ENCODE measurements around the gene ACAA1.
"Not testable (repeated sequence)": the region's sequence is repeated elsewhere in the genome, so short reads cannot be mapped to it uniquely, and the experiment has no call there.

Gene ACAA1

DNA sequence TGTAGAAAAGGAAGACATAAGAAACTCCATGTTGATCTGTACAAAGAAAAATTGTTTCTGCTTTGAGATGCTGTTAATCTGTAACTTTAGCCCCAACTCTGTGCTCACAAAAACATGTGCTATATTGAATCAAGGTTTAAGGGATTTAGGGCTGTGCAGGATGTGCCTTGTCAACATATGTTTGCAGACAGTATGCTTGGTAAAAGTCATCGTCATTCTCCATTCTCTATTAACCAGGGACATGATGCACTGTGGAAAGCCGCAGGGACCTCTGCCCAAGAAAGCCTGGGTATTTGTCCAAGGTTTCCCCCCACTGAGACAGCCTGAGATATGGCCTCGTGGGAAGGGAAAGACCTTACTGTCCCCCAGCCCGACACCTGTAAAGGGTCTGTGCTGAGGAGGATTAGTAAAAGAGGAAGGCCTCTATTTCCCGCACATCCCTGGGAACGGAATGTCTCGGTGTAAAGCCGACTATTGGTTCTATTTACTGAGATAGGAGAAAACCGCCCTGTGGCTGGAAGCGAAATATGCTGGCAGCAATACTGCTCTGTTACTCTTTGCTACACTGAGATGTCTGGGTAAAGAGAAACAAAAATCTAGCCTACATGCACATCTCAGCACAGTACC lies 2.3 kb downstream of the ACAA1 start:
- DNase-seq = not testable (repeated sequence)

GRCh38 chr3:38133557-38134405 lies 3.1 kb downstream of the ACAA1 start:
- DNase-seq = no peak

DNA sequence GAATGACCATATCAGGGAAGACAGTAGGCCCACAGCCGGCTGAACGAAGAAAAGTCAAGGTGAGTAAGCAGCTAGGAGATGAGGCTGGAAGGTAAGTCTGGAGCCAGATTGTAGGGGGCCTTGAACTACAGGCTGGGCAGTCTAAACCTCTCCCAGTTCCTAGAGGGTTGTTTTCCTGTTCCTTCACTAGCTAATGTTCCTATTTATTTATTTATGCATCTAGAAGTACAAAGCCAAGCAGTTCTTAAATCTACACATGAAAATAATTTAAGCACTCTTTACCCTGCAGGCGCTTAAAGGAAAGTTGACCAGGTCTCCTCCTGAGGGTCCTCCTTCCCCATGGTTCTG lies 3.7 kb downstream of the ACAA1 start:
- DNase-seq = no peak

DNA sequence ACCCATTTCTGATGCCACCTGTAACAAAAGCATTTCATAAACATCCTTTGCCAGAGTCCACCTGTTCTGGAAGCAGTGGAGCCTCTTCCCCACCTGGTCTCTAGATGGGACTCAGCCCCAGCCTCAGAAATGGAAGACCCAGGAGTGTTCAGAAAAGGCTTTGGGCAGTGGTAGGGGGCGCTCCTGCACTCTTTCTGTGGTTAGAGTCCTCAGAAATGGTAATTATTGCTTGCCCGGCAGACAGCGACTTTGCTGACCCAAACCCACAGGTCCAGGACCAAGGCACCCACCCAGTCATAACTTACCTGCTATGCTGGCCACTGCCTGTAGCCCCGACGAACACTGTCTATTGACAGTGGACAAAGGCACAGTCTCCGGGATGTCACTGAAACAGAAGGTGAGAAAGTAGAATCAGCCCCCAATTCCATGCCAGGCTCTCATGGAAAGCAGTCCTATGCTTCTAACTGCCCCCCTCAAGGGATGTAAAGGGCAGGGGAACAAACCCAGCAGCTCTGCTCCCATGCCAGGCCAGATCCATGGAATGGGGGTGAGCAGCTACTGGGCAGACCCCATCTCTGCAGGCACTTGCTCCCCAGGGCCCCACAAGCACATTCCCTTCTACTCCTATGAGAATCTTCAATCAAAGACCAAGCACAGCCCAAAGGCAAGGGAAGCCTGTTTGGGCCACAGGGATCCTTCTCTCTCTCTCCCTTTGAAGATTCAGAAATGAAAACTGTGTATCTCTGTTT lies 5.1 kb downstream of the ACAA1 start:
- DNase-seq = no peak

GRCh38 chr3:38130631-38131065 lies 6.3 kb downstream of the ACAA1 start:
- DNase-seq = no peak

DNA sequence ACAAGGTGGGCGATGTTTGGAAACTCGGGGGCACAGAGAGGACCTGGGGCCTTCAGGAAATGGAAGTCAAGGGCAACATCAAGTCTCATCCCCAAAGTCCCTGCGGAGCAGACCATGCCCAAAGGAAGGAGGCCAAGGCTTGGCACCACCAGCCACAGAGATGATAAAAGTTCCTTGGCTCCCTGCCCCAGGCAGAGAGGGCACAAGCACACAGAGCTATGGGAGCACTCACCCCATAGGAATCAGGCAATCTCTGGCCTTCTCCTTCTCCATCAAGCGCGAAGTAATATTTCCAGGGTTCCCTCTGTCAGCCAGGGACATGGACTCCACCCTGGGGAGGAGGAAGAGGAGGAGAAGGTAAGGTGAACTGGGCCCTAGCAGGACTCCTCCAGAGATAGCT lies 7.9 kb downstream of the ACAA1 start:
- no peak for DNase-seq

DNA sequence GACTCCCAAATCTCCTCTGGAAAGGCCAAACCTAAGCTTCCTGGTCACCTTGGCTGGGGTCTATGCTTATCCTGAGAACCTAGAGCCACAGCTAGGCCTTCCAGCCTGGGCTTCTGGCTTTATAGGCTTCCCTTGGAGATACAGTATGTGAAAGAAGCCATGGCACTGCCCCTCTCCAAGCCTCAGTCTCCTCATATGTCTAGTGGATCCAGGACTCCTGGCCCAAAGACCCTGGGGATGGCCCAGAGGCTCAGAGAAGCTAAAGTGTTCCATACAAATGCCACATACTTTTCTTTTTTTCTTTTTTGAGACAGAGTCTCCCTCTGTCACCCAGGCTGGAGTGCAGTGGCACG lies 8.6 kb downstream of the ACAA1 start:
- no peak for DNase-seq

DNA sequence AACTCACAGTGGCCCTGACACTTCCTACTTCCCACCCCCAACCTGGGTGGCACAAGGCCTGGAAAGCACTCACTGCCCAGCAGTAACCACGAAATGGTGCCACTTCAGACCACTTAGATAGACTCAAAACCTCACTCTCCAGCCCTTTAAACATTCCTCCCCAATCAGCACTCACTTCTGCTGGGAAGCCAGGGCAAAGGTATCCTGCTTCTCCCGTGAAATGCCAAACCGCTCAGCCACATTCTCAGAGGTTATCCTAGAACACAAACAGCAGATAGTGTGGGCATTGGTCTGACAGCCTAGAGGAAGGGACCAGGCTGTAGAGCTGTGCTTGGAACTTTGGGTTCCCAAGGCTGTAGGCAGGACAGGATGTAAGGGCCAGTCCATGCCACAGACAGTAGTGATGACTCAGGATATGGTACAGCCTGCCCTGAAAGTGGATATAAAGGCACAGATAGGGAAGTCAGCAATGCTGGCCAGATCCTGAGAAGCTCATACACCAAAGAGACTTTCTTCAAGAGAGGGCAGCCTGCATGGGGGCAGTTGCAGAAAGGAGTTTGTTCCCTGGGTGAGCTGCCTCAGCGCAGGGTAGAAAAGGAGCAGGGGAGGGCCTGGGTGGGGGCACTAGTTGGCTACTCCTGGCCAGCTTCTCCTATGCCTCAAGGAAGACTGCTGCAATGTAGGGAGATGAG lies 9.2 kb downstream of the ACAA1 start:
- DNase-seq = no peak

GRCh38 chr3:38126121-38126892 lies 10.6 kb downstream of the ACAA1 start:
- DNase-seq = no peak

DNA sequence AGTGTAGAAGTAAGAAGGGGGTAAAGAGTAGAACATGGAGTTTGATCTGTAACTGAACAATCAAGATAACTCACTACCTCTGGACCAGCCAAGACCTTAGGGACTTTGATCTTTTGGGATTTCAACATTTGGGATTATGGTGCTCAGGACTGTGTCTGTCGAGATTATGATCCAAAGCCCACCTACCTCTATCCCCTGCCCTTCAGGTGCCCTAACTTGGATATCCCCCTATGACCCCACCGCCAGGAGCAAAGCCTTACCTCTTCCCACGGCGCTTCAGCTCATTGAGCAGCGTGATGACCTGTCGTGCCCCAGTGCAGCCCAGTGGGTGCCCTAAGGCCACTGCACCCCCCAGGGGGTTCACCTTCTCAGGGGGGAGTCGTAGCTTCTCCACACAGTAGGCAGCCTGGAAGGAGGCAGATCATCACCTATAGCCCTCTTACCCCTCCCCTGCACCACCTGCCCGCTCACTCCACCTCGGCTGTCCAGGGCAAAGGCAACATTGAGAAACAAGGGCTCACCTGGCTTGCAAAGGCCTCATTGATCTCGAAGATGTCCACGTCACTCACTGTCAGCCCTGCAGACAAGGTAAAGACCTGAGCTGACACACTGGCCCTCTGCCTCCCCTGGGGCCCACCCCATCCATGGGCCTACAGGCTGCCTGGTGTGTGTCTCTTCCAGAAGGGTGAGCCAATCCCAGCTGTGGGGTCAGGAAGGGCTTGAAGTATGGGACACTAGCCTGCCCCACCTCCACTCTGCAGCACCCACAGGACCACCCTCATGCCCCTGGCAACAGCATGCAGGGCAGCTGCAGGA lies 11.4 kb downstream of the ACAA1 start:
- no peak for DNase-seq

DNA sequence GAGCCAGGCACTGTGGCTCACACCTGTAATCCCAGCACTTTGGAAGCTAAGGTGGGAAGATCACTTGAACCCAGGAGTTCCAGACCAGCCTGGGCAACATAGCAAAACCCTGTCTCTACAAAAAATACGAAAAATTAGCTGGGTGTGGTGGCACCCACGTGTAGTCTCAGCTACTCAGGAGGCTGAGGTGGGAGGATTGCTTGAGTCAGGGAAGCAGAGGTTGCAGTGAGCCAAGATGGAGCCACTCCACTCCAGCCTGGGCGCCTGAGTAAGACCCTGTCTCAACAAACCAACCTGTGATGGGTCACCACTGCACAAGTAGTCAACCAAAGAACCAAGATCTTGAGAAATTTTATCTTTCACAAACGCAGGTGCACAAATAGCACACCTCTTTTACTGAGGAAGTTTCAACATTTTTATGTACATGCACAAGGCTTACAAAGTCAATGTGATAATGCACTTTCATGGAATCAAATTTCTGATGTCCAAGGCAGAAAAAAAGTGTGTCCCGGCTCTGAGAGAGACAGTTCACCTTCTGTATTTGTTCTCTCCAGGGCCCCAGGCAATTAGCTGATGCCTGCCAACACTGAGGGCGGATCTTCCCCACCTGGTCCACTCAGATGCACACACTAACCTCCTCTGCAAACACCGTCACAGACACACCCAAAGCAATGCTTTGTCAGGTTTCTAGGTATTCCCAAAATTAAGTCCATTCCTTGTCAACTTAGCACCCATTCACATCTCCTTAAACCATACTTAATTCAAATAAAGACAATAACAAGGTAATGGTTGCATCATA lies 12.4 kb downstream of the ACAA1 start:
- no peak for DNase-seq

DNA sequence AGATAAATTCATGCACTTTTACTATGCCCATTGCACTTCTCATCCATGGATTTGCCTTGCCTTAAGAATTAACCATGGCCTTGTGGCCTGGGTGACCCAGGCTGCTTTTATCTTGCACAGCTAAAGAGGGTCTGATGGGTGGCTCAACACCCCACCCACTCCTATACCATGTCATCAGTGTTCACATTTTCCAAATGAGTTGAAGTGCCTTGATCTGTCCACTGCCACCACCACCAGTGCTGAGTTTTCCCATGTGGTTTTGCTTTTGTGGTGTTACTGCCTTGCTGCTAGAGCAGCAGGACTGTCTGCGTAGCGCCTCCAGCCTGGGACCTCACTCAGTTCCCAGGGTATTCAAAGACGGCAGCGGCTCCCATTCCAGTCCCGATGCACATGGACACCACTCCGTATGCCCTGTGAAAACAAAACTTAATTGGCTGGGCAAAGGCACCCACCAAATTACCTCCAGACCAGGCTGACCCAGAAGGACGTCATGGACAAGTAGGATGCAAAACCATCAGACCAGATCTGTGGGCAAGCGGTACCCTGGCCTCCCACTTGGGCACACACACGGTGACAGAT lies 14.1 kb downstream of the ACAA1 start:
- DNase-seq = no peak

GRCh38 chr3:38121832-38122461 lies 15.0 kb downstream of the ACAA1 start:
- no peak for DNase-seq

DNA sequence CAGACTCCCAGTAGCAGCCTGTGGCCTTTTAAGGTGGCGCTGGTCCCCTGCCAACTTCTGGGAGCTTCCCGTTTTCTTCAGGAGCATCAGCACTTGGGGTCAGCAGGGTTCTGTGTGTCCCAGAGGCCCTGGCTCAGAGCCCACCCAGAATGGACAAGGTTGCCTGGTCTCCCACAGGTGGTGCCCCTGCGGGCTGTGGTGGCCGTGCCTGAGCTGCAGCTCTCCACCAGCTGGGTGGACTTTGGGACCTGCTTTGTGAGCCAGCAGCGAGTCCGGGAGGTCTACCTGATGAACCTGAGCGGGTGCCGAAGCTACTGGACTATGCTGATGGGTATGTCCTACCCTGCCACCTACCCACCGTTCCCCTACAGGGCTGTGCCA lies 15.5 kb downstream of the ACAA1 start:
- DNase-seq = no peak

DNA sequence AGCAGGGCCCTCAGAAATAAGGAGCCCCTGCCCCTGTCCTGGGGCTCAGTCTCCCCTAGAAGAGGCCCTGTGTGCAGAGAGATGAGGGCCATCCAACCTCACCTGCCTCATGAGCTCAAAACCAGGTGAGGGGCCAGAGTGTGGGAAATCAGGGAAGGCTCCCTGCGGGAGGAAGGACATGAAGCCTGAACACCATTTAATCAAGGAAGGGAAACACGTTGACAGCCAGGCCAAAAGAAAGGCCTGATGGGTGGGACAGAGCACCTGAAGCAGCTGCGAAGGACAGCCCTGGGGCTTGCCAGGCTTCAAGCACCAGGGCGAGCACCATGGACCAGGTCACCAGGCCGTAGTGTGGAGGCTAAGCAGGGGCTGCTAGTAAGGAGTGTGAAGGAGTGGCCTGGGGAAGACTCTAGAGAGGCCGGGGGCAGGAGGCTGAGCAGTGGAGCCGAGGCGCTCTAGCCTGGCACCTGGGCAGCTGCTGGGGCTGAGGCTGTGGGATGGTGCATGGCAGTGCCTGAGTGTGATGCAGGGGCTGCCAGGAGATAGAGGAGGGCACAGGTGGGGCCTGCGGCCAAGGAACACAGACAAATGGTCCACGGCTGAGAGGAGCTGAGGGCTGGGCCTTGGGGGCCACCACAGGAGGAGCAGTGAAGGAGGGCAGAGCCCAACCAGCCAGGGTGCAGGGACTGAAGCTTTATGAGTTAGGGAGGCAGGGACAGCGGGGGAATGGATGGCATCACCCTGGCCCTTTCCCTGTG lies 16.1 kb downstream of the ACAA1 start:
- DNase-seq = no peak

- no peak for DNase-seq
Observed at GRCh38 chr3:38119821-38120692, 16.9 kb downstream of the ACAA1 start.

DNA sequence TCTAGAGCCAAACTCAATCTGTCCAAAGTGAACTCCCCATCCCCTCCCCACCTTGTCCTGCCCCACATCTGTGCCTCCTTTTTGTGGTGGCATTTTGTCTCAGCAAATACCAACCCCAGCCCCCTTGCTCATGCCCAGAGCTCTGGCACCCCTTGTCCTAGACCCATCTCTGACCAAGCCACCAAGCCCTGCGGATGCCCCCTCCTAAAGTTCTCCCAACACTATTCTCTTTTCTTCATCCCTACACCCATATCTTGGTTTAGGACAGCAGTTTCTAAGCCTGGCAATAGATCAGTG lies 17.7 kb downstream of the ACAA1 start:
- DNase-seq = no peak

Data from NCI-H748 treated with DMSO at 0.1 percent for 48 hours (cell line).